Skeletal muscle satellite cell (primary cell): ENCODE measurements around the gene AAMDC.
"Not testable (repeated sequence)": the region's sequence is repeated elsewhere in the genome, so short reads cannot be mapped to it uniquely, and the experiment has no call there.

Experiments used
- H3K27me3 ChIP-seq: 2 replicates; pipeline ENCODE4 v1.7.0; 2013; ENCODE audit warnings: low read length; ENCODE audit not compliant: control insufficient read depth, insufficient read depth
- H3K36me3 ChIP-seq: 2 replicates; pipeline ENCODE4 v1.7.0; 2013; ENCODE audit warnings: mild to moderate bottlenecking, control low read depth, low read length; ENCODE audit not compliant: insufficient read depth
- H3K4me1 ChIP-seq: 2 replicates; pipeline ENCODE4 v1.7.0; 2013; ENCODE audit warnings: low read length; ENCODE audit not compliant: control insufficient read depth, insufficient read depth
- H3K4me2 ChIP-seq: 2 replicates; pipeline ENCODE4 v1.7.0; 2013; ENCODE audit warnings: mild to moderate bottlenecking, low read length
- H3K4me3 ChIP-seq: 2 replicates; pipeline ENCODE4 v1.7.0; 2013; ENCODE audit warnings: low read length
- H3K9ac ChIP-seq: 2 replicates; pipeline ENCODE4 v1.7.0; 2013; ENCODE audit warnings: mild to moderate bottlenecking, low read depth, low read length, moderate library complexity
- H3K9me3 ChIP-seq: replicated peaks from 2 replicates; pipeline ENCODE4 v1.7.0; 2013; ENCODE audit warnings: mild to moderate bottlenecking, control low read depth, low read length

The AAMDC gene

DNA sequence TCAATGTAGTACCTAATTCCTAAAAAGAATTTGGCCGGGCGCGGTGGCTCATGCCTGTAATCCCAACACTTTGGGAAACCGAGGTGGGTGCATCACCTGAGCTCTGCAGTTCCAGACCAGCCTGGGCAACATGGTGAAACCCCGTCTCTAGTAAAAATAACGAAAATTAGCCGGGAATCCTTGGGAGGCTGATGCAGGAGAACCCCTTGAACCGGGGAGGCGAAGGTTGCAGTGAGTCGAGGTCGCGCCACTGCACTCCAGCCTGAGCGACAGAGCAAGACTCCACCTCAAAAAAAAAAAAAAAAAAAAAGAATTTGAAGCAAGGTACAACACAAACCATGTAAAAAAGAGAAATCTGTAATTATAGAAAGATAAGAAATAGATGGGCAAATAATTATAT lies 1.2 kb downstream of the AAMDC start:
- H3K36me3 ChIP-seq, H3K9me3 ChIP-seq, H3K27me3 ChIP-seq: not testable (repeated sequence)
- Histone ChIP-seq H3K9ac (peak overlapping the region; percentile 86), H3K4me1 (peaks cover 23% of the 10 kb centered on the region), H3K4me2 (peak overlapping the region; percentile 94), H3K4me3 (peak overlapping the region; percentile 88)

DNA sequence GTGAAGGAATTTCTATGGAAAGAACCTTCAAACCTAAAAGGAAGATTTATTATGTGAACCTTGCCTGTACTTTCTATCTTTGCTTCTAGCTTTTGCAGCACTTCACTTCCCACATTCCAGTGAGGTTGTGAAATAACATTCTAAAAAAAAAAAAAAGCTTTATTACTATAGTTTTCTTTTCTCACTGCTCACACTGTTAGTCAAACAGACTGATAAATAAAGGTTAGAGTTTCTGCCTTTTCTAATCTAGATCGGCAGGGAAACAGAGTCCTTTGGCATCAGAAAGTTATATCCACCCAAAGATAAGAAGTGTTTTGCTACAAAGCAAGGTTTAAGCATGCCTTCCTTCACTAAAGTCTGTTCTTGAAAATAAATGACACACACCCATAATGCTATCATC lies 2.8 kb downstream of the AAMDC start:
- peaks cover 18% of the 10 kb centered on the region for H3K4me1 ChIP-seq
- peak overlapping the region; percentile 7 for H3K9ac ChIP-seq
- no peaks in the 10 kb centered on the region for H3K36me3 ChIP-seq
- H3K4me2 ChIP-seq: peak overlapping the region; percentile 13
- H3K9me3 ChIP-seq: no peaks in the 10 kb centered on the region
- H3K4me3 ChIP-seq: no peak overlapping the region
- H3K27me3 ChIP-seq: no peaks in the 10 kb centered on the region

DNA sequence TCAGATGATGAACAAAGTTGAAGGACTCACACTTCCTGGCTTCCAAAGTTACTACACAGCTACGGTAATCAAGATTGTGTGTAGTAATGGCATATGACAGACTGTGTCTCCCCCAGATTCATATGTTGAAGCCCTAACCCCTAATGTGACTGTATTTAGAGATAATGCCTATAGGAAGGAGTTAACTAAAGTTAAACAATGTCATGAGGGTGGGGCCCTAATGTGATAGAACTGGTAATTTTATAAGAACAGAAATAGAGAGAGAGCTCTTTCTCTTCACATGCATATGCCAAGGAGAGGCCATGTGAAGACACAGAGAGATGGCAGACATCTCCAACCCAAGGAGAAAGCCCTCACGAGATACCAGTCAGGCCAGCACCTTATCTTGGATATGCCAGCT lies 8.0 kb downstream of the AAMDC start:
- no peaks in the 10 kb centered on the region for H3K36me3 ChIP-seq
- peaks cover 1% of the 10 kb centered on the region for H3K4me1 ChIP-seq
- H3K9ac ChIP-seq: no peak overlapping the region
- no peaks in the 10 kb centered on the region for H3K9me3 ChIP-seq
- no peak overlapping the region for H3K4me2 ChIP-seq
- no peak overlapping the region for H3K4me3 ChIP-seq
- H3K27me3 ChIP-seq: no peaks in the 10 kb centered on the region

GRCh38 chr11:77833302-77833701 lies 12.4 kb downstream of the AAMDC start:
- Histone ChIP-seq H3K4me3 (no peak overlapping the region), H3K9me3 (no peaks in the 10 kb centered on the region), H3K9ac (no peak overlapping the region), H3K4me1 (no peaks in the 10 kb centered on the region), H3K4me2 (no peak overlapping the region), H3K27me3 (no peaks in the 10 kb centered on the region), H3K36me3 (no peaks in the 10 kb centered on the region)

DNA sequence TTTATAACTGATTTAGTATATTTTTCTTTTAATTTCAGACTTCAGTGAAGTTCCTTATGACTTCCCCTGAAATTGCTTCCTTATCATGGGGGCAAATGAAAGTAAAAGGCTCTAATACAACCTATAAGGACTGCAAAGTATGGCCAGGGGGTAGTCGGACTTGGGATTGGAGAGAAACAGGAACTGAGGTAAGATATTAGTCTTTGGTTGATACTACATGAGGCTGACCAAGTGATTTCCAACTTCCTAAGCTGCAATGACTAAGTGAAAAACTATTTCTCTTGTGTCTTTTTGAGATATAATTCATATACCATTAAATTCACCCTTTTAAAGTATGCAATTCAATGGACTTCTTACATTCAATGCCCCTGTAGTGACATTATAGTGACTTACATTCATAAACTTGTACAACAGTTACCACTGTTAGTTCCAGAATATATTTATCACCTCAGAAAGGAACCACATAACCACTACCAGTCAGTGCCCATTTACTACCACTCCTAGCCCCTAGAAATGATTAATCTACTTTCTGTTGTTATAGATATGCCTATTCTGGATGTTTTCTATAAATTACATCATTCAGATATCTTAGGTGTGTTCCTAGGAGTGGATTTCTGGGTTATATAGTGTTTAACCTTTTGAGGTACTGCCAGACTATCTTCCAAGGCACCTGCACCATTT lies 21.6 kb downstream of the AAMDC start:
- H3K36me3 ChIP-seq: peaks cover 9% of the 10 kb centered on the region
- no peak overlapping the region for H3K4me2 ChIP-seq
- H3K9me3 ChIP-seq: no peaks in the 10 kb centered on the region
- H3K4me3 ChIP-seq: no peak overlapping the region
- H3K4me1 ChIP-seq: peaks cover 6% of the 10 kb centered on the region
- no peaks in the 10 kb centered on the region for H3K27me3 ChIP-seq
- no peak overlapping the region for H3K9ac ChIP-seq

DNA sequence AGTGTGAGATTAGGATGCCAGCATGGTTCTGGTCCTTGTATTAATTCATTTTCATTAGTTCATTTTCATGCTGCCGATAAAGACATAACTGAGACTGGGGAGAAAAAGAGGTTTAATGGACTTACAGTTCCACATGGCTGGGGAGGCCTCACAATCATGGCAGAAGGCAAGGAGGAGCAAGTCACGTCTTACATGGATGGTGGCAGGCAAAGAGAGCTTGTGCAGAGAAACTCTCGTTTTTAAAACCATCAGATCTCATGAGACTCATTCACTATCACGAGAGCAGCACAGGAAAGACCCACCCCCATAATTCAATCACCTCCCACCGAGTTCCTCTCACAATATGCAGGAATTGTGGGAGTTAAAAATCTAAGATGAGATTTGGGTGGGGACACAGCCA lies 22.8 kb downstream of the AAMDC start:
- not testable (repeated sequence) for H3K9ac ChIP-seq, H3K27me3 ChIP-seq, H3K4me3 ChIP-seq, H3K4me2 ChIP-seq, H3K9me3 ChIP-seq, H3K36me3 ChIP-seq, H3K4me1 ChIP-seq

DNA sequence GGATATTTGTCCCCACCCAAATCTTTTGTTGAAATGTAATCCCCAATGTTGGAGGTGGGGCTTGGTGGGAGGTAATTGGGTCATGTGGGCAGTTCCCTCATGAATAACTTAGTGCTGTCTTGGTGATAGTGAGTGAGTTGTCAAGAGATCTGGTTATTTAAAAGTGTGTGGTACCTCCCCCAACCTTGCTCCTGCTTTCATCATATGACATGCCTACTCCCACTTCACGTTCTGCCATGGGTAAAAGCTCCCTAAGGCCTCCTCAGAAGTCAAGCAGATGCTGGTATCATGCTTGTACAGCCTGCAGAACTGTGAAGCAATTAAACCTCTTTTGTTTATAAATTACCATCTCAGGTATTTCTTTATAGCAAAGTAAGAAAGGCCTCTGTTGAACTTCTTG lies 30.6 kb downstream of the AAMDC start:
- Histone ChIP-seq H3K4me3 (no peak overlapping the region), H3K27me3 (no peaks in the 10 kb centered on the region), H3K4me1 (peaks cover 7% of the 10 kb centered on the region), H3K9ac (no peak overlapping the region), H3K36me3 (peaks cover 14% of the 10 kb centered on the region), H3K9me3 (peaks cover 5% of the 10 kb centered on the region), H3K4me2 (no peak overlapping the region)

- Histone ChIP-seq H3K4me2 (no peak overlapping the region), H3K4me3 (no peak overlapping the region), H3K36me3 (peaks cover 22% of the 10 kb centered on the region), H3K27me3 (no peaks in the 10 kb centered on the region), H3K9me3 (peaks cover 5% of the 10 kb centered on the region), H3K4me1 (peaks cover 7% of the 10 kb centered on the region), H3K9ac (no peak overlapping the region)
These were observed 33.9 kb downstream of the AAMDC start for GRCh38 chr11:77854838-77855237.

- not testable (repeated sequence) for H3K4me1 ChIP-seq, H3K4me2 ChIP-seq, H3K4me3 ChIP-seq, H3K27me3 ChIP-seq, H3K9me3 ChIP-seq, H3K9ac ChIP-seq
- peaks cover 22% of the 10 kb centered on the region for H3K36me3 ChIP-seq
These were observed 37.0 kb downstream of the AAMDC start for GRCh38 chr11:77857906-77858457.

GRCh38 chr11:77861444-77861843 lies 40.5 kb downstream of the AAMDC start:
- H3K4me2 ChIP-seq, H3K36me3 ChIP-seq: not testable (repeated sequence)

DNA sequence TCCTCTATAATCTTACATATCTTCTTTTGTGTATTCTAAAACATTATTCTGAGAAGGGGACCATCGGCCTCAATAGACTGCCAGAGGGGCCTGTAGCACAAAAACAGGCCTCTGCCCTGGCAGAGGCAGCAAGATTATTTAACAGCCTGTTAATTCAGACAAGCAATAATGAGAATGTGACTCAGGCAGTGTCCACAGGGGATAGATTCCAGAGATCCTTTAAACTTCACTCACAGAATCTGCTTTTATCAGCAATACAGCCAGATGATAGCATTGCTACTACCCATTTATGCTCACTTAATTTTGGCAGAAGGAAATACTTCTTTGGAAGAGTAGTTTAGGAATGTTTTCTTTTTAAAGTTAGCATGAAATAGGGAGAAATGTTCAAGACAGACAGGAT lies 44.9 kb downstream of the AAMDC start:
- no peaks in the 10 kb centered on the region for H3K4me1 ChIP-seq
- no peaks in the 10 kb centered on the region for H3K27me3 ChIP-seq
- peaks cover 6% of the 10 kb centered on the region for H3K36me3 ChIP-seq
- H3K4me2 ChIP-seq: no peak overlapping the region
- H3K4me3 ChIP-seq: no peak overlapping the region
- no peaks in the 10 kb centered on the region for H3K9me3 ChIP-seq
- no peak overlapping the region for H3K9ac ChIP-seq

More at GRCh38 chr11:77861444-77861843, 40.5 kb downstream of the AAMDC start:
- H3K9me3 ChIP-seq, H3K4me3 ChIP-seq, H3K9ac ChIP-seq, H3K27me3 ChIP-seq, H3K4me1 ChIP-seq: not testable (repeated sequence)

GRCh38 chr11:77866336-77866735 lies 45.4 kb downstream of the AAMDC start:
- no peaks in the 10 kb centered on the region for H3K27me3 ChIP-seq
- no peaks in the 10 kb centered on the region for H3K9me3 ChIP-seq
- H3K4me3 ChIP-seq: no peak overlapping the region
- H3K36me3 ChIP-seq: peaks cover 6% of the 10 kb centered on the region
- H3K9ac ChIP-seq: no peak overlapping the region
- H3K4me2 ChIP-seq: no peak overlapping the region
- H3K4me1 ChIP-seq: no peaks in the 10 kb centered on the region
